H1 (cell line): ENCODE data around the gene DDX47. TPM values are rescaled to one million over a fixed set of nuclear protein-coding genes. Genes with fewer than 3 reads are reported as not detected.

Experiments used
- CEBPB ChIP-seq: IDR thresholded peaks from 2 replicates; pipeline ENCODE4 v1.6.1; 2012; ENCODE audit warnings: low read depth, low read length
- CTBP2 ChIP-seq: IDR thresholded peaks from 2 replicates; pipeline ENCODE4 v1.7.0; 2011; ENCODE audit warnings: borderline replicate concordance, mild to moderate bottlenecking, moderate library complexity, mixed read lengths, low read length; ENCODE audit not compliant: insufficient read depth, insufficient read length
- TAF7 ChIP-seq: optimal IDR thresholded peaks from 2 replicates; pipeline ENCODE3; 2011; ENCODE audit warnings: low read depth, mild to moderate bottlenecking, inconsistent platforms, low read length, moderate library complexity, borderline replicate concordance
- polyA plus RNA-seq, 7 experiments: library from polyadenylated mRNA; depleted of rRNA in 3 of 7; stranded (reverse) in 5 of 7; unstranded in 2 of 7; fragments of >200 nt in 5 of 7; fragments of 200-250 nt in 2 of 7; gene quantifications; 1 replicate in 5 of 7; 2 replicates in 1 of 7; 4 replicates in 1 of 7; pipeline versions ENCODE4 v1.2.1 to v1.2.3, GENCODE V29; 2011 to 2013; ENCODE audit warnings: missing spikeins in 2 of 7, mixed read lengths in 2 of 7
- total RNA-seq: library from RNA; stranded (reverse); fragmentation: NEBNext Ultra II Directional; extraction: Animal tissue kit (Norgen Biotek cat#: 25700); gene quantifications from 2 replicates; pipeline ENCODE4 v1.2.1, GENCODE V29; 2021
- TF ChIP-seq, protein P1 (sequence below), 3 experiments: IDR thresholded peaks; 1 replicate in 2 of 3; 2 replicates in 1 of 3; pipeline versions ENCODE4 v1.5.1 to v1.6.1; 2011; ENCODE audit warnings: low read length in 3 of 3, mild to moderate bottlenecking in 3 of 3, inconsistent platforms in 2 of 3, low read depth in 1 of 3, moderate library complexity in 1 of 3; ENCODE audit not compliant: insufficient read depth in 1 of 3; ENCODE audit errors: control extremely low read depth in 1 of 3

The DDX47 gene
- total and polyA plus RNA-seq, 2 of the 8 experiments (the other 6 are each of a cell fraction or from before 2014, with no cell fraction given), result 54.4 to 74.2 TPM

DNA sequence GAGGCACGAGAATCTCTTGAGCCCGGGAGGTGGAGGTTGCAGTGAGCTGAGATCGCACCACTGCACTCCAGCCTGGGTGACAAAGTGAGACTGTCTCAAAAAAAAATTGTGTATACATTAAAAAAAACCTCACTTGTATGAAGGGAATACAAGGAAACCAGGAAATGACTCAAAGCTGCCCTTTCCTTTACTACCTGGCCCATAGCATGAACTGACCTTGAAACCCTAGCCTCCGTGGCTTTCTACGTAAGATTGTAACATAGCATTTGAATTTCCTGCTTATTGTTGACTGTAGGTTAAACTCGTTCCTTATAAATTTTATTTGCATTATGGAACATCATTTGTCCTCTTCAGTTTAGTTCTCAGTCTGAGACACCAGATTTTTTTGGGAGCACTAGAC, 9.1 kb upstream of the DDX47 start (continued):
- TF ChIP-seq, protein P1, sequence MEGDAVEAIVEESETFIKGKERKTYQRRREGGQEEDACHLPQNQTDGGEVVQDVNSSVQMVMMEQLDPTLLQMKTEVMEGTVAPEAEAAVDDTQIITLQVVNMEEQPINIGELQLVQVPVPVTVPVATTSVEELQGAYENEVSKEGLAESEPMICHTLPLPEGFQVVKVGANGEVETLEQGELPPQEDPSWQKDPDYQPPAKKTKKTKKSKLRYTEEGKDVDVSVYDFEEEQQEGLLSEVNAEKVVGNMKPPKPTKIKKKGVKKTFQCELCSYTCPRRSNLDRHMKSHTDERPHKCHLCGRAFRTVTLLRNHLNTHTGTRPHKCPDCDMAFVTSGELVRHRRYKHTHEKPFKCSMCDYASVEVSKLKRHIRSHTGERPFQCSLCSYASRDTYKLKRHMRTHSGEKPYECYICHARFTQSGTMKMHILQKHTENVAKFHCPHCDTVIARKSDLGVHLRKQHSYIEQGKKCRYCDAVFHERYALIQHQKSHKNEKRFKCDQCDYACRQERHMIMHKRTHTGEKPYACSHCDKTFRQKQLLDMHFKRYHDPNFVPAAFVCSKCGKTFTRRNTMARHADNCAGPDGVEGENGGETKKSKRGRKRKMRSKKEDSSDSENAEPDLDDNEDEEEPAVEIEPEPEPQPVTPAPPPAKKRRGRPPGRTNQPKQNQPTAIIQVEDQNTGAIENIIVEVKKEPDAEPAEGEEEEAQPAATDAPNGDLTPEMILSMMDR (IDR thresholded peaks at IDR 0.05; ENCODE audit: control extremely low read depth in 1 of 3, insufficient read depth in 1 of 3, low read depth in 1 of 3, low read length in 3 of 3), result no peak
- no peak for TF ChIP-seq CEBPB
- no peak for TF ChIP-seq CTBP2
- no peak for TF ChIP-seq TAF7
